NCI-H1092 (cell line): ENCODE results near the gene SMG5.
"Not testable (repeated sequence)": the region's sequence is repeated elsewhere in the genome, so short reads cannot be mapped to it uniquely, and the experiment has no call there.

Experiments used
- DNase-seq: peaks from one replicate; lab custom pipeline; 2025; lab: John Stamatoyannopoulos, UW

The SMG5 gene, protein sequence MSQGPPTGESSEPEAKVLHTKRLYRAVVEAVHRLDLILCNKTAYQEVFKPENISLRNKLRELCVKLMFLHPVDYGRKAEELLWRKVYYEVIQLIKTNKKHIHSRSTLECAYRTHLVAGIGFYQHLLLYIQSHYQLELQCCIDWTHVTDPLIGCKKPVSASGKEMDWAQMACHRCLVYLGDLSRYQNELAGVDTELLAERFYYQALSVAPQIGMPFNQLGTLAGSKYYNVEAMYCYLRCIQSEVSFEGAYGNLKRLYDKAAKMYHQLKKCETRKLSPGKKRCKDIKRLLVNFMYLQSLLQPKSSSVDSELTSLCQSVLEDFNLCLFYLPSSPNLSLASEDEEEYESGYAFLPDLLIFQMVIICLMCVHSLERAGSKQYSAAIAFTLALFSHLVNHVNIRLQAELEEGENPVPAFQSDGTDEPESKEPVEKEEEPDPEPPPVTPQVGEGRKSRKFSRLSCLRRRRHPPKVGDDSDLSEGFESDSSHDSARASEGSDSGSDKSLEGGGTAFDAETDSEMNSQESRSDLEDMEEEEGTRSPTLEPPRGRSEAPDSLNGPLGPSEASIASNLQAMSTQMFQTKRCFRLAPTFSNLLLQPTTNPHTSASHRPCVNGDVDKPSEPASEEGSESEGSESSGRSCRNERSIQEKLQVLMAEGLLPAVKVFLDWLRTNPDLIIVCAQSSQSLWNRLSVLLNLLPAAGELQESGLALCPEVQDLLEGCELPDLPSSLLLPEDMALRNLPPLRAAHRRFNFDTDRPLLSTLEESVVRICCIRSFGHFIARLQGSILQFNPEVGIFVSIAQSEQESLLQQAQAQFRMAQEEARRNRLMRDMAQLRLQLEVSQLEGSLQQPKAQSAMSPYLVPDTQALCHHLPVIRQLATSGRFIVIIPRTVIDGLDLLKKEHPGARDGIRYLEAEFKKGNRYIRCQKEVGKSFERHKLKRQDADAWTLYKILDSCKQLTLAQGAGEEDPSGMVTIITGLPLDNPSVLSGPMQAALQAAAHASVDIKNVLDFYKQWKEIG

DNA sequence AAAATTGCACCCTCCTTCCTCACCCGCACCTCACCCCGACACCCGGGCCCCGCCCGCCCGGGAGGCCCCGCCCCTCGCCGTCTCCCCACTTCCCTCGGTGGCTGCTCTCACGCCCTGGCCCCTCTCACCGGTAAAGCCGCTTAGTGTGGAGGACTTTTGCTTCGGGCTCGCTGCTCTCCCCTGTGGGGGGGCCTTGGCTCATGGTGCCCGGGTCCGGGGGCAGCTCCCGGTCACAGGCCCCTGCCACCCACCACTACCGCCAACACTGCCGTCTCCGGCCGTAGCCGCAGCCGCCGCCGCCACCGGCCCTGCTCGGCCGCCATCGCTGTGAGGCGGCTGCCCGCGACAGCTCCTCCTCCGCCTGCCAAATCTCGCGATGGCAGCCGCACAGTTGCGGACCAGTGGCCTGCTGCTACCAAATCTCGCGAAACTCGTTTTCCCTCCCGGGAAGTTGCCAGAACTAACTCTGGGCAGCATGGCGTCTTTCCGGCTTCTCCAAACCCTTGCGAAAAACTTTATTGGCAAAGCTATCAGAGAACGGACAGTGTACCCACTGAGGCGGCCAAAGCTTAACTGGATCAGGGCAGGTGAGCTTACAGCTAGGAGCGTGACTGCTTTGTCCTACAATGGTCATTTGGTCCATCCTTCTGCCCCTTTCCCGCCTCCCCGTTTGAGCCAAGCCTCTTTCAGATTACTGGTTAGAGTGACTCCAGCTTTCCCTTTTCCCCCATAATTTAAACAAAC, at the start of gene SMG5:
TSS of gene SMG5 (minus strand) at position 347 of the 744 bp plus-strand sequence. CDS start at position 202, 145 bp downstream.
- DNase-seq: peak; percentile 99

DNA sequence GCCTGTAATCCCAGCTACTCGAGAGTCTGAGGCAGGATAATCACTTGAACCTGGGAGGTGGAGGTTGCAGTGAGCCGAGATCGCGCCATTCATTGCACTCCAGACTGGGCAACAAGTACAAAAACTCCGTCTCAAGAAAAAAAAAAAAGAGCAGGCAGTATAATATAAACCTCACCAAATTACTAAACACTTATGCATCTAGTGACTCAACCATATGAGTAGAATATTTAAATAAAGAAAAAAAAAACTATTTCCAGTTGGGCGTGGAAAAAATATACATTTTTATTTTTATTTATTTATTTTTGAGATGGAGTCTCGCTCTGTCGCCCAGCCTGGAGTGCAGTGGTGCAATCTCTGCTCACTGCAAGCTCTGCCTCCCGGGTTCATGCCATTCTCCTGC, 40.6 kb upstream of the SMG5 start:
- DNase-seq: not testable (repeated sequence)

DNA sequence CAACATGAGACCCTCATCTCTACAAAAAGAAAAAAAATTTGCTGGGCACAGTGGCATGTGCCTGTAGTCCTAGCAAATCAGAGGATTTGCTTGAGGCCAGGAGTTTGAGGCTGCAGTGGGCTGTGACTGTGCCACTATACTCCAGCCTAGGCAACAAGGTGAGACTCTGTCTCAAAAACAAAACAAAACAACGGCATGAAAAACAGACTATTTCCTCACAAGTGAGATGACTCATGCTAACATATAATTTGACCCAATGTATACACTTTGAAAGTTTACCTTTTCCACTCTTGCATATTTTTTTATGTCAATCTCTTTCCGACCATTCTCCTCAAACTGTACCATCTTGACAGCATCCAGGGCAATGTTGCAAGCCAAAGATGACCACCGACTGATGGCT, 37.9 kb upstream of the SMG5 start:
- DNase-seq: no peak

DNA sequence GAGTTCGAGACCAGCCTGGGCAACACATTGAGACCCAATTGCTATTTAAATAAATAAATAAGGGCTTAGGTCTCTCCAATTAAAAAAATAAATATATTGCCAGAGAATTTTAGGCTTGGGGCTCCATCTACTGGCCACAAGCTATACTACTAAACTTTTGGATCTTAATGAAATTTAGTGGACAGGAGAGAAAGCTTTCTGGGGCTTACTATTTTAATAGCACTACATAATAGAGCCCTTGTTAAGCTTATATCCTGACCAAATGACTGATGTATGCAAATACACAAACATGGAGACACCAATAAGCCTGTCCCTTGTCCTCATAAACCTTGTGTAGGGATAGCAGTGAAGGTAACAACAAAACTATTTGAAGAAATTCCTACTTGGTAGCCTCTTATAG, 37.0 kb upstream of the SMG5 start:
- DNase-seq: no peak

DNA sequence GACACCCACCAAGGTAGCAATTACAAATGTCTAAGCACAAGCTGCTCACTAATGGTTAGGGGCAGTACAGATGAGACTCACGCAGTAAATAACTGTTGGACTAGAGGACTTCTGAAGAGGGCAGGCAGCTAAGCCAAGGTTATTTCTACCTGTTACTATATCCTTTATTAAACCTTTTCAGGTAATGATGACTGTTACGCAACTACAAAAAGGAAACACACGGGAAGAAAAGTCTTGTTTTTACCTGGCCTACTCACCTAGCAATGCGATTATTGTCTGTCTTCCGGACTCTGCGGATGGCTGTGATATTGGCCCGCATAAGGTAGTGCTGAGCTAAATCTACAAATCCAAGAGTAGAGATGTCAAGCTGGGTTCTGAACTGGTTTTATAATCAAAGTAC, 34.3 kb upstream of the SMG5 start:
- no peak for DNase-seq

DNA sequence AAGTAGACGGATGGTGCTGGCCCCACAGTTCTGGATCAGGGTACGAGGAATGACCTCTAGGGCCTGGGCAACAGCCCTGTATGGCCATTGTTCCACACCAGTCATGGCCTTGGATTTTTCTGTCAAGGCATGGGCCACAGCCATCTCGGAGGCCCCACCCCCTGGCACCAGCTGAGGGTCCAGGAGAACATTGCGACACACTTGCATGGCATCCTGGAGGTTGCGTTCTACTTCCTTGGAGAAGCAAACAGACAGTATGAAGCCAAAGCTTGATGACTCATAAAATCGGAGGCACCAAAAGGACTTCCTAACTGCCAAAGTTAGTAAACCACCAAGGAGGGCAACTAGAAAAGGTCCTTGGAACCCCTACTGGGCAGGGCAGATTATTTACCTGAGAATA, 28.3 kb upstream of the SMG5 start:
- no peak for DNase-seq

DNA sequence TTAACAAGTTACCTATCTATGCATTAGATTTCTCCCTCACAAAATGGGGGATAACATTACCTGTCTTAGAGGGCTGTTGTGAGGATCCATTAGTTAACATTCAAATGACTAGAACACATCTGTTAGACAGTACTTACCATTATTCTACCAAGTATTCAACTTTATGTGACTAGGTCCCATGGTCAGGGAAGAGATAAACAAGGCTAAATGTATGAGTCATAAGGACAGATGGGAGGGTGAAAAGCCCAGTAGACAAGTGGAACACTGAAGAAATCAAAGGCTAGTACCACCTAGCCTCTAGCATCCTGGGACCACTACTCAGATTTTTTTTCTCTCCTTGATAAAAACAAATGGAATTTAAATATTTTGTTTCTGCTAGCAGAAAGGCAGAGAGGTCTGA, 25.5 kb upstream of the SMG5 start:
- no peak for DNase-seq

DNA sequence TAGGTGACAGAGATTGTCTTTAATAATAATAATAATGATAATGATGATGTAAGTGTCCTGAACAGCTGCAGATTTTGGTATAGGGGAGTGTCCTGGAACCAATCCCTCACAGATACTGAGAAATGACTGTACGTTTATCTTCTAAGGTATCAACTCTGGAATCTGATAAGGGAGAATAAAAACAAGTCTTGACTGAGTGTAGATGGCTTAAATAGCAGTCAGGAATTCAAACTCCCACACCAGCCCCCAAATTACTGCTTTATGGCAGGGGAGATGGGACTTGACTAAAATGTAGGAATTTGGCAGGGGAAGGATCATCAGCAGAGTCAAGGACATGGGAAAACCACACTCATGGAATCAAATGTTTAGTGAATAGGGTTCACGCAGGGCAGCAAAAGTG, 22.6 kb upstream of the SMG5 start:
- DNase-seq: no peak

DNA sequence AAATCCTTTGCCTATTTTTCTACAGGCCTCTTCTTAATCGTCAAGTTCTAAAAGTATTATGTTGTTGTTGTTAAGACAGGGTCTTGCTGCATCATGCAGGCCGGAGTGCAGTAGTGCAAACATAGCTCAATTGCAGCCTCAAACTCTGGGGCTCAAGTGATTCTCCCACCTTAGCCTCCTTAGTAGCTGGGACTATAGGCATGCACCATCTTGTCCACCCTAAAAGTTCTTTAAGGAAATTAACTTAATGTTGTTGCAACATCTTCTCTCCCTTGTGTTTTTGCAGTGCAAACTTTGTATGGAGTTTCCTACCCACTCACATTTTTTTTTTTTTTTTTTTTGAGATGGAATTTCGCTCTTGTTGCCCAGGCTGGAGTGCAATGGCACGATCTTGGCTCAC, 20.6 kb upstream of the SMG5 start:
- DNase-seq: no peak

DNA sequence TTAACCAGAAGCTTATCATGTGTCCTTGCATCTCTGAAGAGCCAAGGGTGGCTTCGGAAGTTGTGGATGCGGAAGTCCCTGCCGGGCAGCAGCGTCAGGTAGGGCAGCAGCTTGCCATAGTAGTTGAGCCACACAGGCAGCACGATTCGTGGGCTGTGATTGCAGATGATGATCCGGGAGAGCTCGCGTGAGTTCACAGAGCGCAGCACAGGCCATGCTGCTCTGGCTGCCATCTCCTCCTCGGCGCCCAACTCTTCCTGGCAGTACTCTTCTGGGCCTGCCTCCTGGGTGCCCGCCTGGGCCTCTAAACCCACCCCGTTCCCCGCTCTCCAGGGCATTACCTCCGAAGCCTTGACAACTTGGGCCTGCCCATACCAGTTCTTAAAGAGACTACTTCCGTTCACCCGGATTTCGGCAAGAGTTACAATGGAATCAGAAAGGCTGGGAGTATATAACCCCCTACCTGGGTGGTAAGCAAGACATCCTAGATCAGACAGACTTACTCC, 16.3 kb upstream of the SMG5 start, which contains the start of gene VHLL:
TSS of gene VHLL (minus strand) at position 456 of the 506 bp plus-strand sequence. CDS start at position 338, 118 bp downstream.
- no peak for DNase-seq

DNA sequence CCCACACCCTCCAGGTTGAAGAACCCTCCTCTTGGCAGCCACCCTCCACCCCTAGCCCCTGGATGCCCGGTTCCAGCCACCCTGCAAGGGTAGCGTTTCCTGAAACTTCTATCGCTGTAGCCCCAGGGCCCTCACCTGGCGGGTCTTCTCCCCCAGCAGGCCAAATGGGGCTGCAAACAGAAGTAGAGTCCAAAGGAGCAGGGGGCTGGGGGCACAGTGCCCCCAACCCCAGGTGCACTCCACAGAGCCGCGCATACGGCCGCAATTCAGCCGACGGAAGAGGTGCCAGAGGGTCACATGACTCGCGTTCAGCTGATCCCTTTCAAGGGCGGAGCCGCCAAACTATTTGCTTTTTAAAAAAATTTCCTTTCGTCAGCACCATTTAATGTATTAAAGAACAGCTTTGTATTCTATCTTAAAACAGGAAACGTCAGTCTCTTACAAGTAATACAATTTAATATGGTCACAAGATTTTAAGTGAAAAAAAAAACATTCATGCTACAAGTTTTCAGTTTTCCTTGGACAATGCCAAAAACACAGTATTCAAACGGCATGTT, 12.8 kb upstream of the SMG5 start, which contains the start of gene GLMP:
TSS of gene GLMP (minus strand) at position 289 of the 557 bp plus-strand sequence. CDS start at position 255, 34 bp downstream.
- DNase-seq: peak; percentile 16

DNA sequence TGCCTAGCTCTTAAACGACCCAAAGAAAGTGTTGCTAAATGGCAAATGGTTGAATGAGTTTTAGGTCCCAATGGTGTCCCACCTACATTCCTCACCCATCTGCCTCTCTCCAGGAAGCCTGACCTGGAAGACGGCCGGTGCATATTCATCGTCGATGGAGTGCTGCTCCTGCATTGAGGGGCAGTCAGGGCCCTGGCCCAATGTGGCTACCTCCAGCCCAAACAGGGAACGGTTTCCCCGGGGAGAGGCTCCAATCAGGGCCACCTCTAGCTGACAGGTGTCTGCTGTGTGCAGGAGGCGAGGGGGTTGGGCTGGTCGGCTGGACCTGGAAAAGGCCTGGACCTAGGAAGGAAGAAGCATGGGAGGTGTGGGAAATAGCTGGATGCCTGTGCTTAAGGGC, 11.3 kb upstream of the SMG5 start:
- no peak for DNase-seq

DNA sequence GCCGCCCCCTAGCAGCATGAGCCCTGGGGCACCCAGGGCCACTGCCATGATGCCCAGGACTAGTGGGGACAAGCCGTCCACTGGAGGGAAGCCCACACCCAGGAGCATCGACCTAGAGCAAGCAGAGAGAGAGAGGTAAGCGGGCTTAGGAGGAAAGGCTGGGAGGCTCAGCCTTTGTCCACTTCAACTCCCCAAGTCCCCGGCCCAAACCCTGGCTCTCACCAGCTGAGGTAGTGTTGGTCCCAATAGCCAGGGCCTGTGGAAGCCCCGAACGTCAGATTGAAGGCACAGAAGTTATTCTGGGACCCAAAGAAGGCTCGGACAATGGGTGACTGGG, 10.4 kb upstream of the SMG5 start:
- DNase-seq: no peak

DNA sequence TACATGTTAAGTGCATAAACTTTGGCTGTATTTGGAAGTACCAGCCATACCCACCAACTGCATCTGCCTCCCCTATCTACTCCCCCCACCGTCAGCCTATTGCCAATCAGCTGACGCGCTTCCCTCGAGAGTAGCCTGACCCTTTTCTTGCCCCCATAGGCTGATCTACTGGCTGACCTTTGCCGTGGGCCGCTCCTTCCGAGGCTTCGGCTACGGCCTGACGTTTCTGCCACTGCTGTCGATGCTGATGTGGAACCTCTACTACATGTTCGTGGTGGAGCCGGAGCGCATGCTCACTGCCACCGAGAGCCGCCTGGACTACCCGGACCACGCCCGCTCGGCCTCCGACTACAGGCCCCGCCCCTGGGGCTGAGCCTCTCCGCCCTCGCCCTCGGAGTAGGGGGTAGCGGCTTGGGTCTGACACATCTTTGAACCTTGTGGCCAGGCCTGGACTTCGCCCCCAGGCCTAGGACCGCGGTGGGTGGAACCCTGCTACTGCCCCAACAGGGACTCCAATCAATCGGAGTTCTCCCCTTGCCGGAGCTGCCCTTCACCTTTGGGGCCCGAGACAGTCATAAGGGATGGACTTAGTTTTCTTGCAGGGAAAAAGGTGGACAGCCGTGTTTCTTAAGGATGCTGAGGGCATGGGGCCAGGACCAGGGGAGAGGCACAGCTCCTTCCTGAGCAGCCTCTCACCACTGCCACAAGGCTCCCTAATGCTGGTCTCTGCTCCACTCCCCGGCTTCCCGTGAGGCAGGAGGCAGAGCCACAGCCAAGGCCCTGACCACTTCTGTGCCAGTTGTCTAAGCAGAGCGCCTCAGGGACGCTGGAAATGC, 8.8 kb upstream of the SMG5 start:
- no peak for DNase-seq

DNA sequence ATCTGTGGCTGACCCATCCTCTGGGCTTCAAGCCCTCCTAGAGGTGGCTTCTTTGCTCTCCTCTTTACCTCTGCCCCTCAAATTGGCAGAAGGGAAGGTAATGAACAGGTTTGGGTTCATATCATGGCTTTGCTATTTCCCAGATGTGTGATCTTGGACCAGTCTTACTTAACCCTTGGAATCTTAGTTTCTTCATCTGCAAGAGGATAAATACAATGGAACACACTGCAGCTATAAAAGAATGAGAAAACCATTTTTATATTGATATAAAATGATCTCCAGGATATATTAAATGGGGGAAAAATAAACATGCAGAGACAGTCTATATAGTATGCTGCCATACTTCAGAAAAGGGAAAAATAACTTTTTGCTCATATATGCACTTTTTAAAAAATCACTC, 7.2 kb upstream of the SMG5 start:
- no peak for DNase-seq

DNA sequence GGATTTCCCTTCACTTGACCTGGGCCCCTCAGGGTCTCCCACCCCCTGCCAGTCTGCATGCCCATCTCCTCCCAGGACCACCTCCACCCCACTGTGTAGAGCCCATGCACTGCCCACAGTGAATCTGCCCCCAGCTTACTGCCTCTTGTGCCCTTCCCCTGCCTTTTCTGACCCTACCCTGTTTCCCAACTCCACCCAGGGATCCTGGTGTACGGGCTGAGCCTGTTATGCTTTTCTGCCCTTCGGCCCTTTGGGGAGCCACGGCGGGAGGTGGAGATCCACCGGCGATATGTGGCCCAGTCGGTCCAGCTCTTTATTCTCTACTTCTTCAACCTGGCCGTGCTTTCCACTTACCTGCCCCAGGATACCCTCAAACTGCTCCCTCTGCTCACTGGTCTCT, 3.4 kb upstream of the SMG5 start:
- no peak for DNase-seq

DNA sequence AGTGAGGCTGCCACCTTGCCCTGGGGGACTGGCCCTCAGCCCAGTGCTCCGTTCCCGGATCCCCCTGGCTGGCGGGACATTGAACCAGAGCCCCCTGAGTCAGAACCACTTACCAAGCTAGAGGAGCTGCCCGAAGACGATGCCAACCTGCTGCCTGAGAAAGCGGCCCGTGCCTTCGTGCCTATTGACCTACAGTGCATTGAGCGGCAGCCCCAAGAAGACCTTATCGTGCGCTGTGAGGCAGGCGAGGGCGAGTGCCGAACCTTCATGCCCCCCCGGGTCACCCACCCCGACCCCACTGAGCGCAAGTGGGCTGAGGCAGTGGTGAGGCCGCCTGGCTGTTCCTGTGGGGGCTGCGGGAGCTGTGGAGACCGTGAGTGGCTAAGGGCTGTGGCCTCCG, 2.8 kb upstream of the SMG5 start:
- no peak for DNase-seq

DNA sequence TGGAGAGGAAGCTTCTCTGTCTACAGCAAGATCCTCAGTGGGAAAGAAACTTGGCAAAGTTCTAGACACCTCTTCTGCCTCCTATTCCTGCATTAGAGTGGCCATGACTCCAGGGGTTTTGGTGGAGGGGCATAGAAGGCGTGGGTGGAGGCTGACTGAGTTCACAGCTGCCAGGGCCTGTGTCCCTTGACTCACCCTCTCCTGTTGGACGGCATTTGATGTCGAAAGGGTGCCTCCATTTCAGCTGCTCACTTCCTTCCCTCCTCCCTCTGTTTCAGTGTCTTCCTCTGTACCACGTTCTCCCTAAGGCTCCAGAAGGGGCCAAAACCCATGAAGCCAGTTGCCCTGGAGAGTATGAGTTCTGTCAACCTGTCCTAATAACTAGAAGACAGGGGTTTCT, 2.1 kb upstream of the SMG5 start:
- no peak for DNase-seq

DNA sequence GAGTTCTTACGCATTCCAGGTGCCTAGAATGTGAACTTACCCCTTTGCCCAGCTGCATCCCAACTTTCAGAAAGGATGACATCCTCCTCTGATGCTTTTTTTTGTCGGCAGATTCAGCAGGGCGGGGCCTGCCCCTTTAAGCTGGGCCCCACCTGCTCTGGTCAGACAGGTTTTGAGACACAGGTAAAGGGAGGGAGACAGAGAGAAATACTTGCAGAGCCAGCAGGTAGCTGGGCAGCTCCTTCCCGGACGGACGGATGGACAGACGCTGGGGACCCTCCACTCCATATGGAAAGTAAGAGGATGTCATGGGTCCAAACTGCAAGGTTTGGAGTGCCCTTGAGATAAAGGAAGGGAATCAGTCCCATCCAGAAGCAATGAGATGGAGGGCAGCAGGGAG, 1.5 kb upstream of the SMG5 start, which contains the start of gene TMEM79:
TSS of gene TMEM79 (plus strand) at position 214 of the 400 bp plus-strand sequence. CDS start 902 bp downstream, outside the sequence.
- no peak for DNase-seq

DNA sequence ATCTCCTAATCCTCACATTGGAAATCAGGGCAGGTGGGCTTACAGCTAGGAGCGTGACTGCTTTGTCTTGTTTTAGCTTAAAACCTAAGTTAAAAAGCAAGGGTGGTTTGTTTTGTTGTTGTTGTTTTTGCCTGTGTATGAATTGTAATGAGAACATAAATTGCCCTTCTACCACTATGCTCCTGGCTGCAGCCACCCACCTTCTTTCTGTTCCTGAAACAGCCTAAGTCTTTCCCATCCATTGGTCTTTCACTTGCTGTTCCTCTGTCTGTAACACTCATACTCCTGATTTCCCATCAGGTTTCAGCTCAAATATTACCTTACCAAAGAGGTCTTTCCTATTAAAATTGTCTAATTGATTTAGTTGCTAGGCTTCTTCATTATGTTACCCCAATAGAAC, 896 bp upstream of the SMG5 start:
- DNase-seq: no peak
